BJ (cell line): ENCODE data around the gene GAGE12F. TPM values are rescaled to one million over a fixed set of nuclear protein-coding genes. Genes with fewer than 3 reads are reported as not detected.

Source experiments
- CTCF ChIA-PET: fragments of 350-600 bp; formaldehyde crosslinking; extraction: SDS; loops from one replicate; lab custom pipeline; 2021; ENCODE audit warnings: antibody characterized with exemption, inconsistent platforms; lab: Yijun Ruan, JAX
- POLR2A ChIA-PET: fragments of 300-600 bp; sonication (Branson Sonifier 250); formaldehyde crosslinking; extraction: SDS; loops from one replicate; lab custom pipeline; 2021; ENCODE audit warnings: antibody characterized with exemption; lab: Charles Lee
- DNase-seq: peaks from one replicate; pipeline ENCODE4 v3.0.0-alpha.2; 2011; ENCODE audit warnings: low read depth
- H3K27me3 ChIP-seq: 2 replicates; pipeline ENCODE4 v1.6.0; 2011; ENCODE audit warnings: low read length; ENCODE audit not compliant: control insufficient read depth, insufficient read depth
- H3K36me3 ChIP-seq: 2 replicates; pipeline ENCODE4 v1.5.1; 2011; ENCODE audit warnings: low read length; ENCODE audit not compliant: control insufficient read depth, insufficient read depth
- H3K4me3 ChIP-seq: 2 replicates; pipeline ENCODE4 v1.5.1; 2011; ENCODE audit warnings: low read depth, mild to moderate bottlenecking, control low read depth, low read length
- polyA plus RNA-seq: library from polyadenylated mRNA; depleted of rRNA; stranded (reverse); fragments of >200 nt; gene quantifications from 2 replicates; pipeline ENCODE4 v1.2.3, GENCODE V29; 2011; rRNA removed
- small RNA-seq: library from RNA; depleted of rRNA; stranded (forward); fragments of <200 nt; gene quantifications from one replicate; pipeline ENCODE3, GENCODE V24; 2012; ENCODE audit warnings: low replicate concordance, low read depth; ENCODE audit not compliant: insufficient read length
- TF ChIP-seq, protein P1 (sequence below): IDR thresholded peaks from 2 replicates; pipeline ENCODE4 v1.5.1; 2011; ENCODE audit warnings: low read depth, mild to moderate bottlenecking, control low read depth, inconsistent platforms, low read length, moderate library complexity; ENCODE audit not compliant: insufficient read depth

Gene GAGE12F
- polyA plus RNA-seq, 1 experiment, result not detected

DNA sequence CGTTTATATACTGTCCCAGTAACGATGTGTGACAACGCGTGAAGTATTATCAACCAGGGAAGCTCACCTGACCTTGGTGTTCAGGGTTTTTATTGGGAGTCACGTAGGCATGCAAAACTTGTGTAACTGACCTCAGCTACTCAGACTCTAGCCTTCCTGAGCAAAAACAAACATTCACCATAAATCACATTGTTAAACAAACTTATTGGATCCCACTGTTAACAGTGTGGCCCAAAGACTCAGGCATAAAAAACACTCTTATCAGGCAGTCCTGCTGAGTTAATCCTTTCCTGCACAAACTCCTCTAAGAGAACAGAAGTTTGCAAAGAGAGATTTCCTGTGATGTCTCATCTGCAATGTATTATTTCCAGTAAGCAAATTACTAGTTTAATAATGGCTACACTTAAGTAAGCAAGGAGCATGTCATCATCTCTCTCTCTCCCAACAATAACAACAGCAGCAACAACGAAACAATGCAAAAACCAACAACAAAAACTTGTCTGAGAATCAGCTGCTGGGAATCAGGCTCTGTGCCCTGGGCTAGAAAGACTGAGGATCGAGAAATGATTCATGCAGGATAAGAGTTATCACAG, 50.2 kb downstream of the GAGE12F start:
- H3K27me3 ChIP-seq, result no peaks in the 10 kb centered on the region
- CTCF ChIA-PET, result no interaction called here
- no peaks in the 10 kb centered on the region for H3K36me3 ChIP-seq
- POLR2A ChIA-PET, result no interaction called here
- TF ChIP-seq, protein P1, sequence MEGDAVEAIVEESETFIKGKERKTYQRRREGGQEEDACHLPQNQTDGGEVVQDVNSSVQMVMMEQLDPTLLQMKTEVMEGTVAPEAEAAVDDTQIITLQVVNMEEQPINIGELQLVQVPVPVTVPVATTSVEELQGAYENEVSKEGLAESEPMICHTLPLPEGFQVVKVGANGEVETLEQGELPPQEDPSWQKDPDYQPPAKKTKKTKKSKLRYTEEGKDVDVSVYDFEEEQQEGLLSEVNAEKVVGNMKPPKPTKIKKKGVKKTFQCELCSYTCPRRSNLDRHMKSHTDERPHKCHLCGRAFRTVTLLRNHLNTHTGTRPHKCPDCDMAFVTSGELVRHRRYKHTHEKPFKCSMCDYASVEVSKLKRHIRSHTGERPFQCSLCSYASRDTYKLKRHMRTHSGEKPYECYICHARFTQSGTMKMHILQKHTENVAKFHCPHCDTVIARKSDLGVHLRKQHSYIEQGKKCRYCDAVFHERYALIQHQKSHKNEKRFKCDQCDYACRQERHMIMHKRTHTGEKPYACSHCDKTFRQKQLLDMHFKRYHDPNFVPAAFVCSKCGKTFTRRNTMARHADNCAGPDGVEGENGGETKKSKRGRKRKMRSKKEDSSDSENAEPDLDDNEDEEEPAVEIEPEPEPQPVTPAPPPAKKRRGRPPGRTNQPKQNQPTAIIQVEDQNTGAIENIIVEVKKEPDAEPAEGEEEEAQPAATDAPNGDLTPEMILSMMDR, result no peak
- H3K4me3 ChIP-seq, result no peak overlapping the region
- no peak for DNase-seq

Small RNAs within 50 kb of the gene (small RNA-seq; reads per million reads assigned to genes)
- not detected for gene GAGE12B

Other genes with a start within 250 kb of the GAGE12F start
- gene GAGE12J, start 238.8 kb upstream of the GAGE12F start, polyA plus RNA-seq, result not detected in 2 replicates
- not detected in 2 replicates for gene GAGE13, start 229.3 kb upstream of the GAGE12F start, polyA plus RNA-seq
- not detected in 2 replicates for gene GAGE12C, start 28.7 kb upstream of the GAGE12F start, polyA plus RNA-seq
- gene GAGE12D, start 19.1 kb upstream of the GAGE12F start, polyA plus RNA-seq, result not detected in 2 replicates
- gene GAGE12E, start 9.6 kb upstream of the GAGE12F start, polyA plus RNA-seq, result not detected in 2 replicates
- gene GAGE12G, start 9.6 kb downstream of the GAGE12F start, polyA plus RNA-seq, result not detected in 2 replicates
- gene GAGE12H, start 19.1 kb downstream of the GAGE12F start, polyA plus RNA-seq, result not detected in 2 replicates
- gene GAGE2A, start 28.7 kb downstream of the GAGE12F start, polyA plus RNA-seq, result not detected in 2 replicates
- not detected in 2 replicates for gene GAGE1, start 38.2 kb downstream of the GAGE12F start, polyA plus RNA-seq
- gene PAGE1, start 135.1 kb downstream of the GAGE12F start, polyA plus RNA-seq, result not detected in 2 replicates